MM.1S (cell line): ENCODE data around the gene RGS11.

Experiments used
- EZH2 ChIP-seq: fragments of 300-600 bp; sonication (generic); optimal IDR thresholded peaks from 2 replicates; pipeline ENCODE3; 2017; ENCODE audit warnings: low read depth, mild to moderate bottlenecking, antibody characterized with exemption, low read length, mixed read lengths
- EZH2phosphoT487 ChIP-seq: fragments of 300-600 bp; sonication (generic); IDR thresholded peaks from 2 replicates; pipeline ENCODE4 v1.6.1; 2018; ENCODE audit warnings: antibody characterized with exemption, low read length
- TF ChIP-seq, protein P1 (sequence below): fragments of 300-600 bp; sonication (generic); IDR thresholded peaks from 2 replicates; pipeline ENCODE4 v1.5.1; 2016; ENCODE audit warnings: antibody characterized with exemption, low read length, mixed read lengths

DNA sequence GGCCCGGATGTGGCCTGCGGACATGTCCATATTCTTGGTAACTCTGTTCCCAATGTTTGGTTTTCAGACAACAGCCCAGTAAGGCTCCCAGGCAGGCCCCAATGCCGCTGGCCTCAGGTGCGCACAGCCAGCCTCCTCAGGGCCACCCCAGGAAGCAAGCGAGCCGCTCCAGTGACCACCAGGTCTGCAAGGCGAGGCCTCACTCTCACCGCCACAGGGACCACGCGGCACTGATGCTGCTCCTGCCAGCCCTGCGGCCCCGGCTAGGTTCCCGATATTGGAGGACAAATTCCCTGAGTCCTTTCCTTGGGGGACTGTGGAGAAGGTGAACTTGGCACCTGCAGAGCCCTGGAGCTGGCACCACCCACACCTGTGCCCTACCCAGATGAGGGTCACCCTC is 26.2 kb upstream of the RGS11 start:
- TF ChIP-seq, protein P1, sequence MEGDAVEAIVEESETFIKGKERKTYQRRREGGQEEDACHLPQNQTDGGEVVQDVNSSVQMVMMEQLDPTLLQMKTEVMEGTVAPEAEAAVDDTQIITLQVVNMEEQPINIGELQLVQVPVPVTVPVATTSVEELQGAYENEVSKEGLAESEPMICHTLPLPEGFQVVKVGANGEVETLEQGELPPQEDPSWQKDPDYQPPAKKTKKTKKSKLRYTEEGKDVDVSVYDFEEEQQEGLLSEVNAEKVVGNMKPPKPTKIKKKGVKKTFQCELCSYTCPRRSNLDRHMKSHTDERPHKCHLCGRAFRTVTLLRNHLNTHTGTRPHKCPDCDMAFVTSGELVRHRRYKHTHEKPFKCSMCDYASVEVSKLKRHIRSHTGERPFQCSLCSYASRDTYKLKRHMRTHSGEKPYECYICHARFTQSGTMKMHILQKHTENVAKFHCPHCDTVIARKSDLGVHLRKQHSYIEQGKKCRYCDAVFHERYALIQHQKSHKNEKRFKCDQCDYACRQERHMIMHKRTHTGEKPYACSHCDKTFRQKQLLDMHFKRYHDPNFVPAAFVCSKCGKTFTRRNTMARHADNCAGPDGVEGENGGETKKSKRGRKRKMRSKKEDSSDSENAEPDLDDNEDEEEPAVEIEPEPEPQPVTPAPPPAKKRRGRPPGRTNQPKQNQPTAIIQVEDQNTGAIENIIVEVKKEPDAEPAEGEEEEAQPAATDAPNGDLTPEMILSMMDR = no peak
- TF ChIP-seq EZH2phosphoT487 (no peak), EZH2 (no peak)
